ENCODE data around the gene KPNA5.
A peak's percentile ranks its signal among the peaks of the same experiment; 100 is the strongest.

KPNA5 gene

GRCh38 chr6:116783852-116784251 is 102.8 kb downstream of the KPNA5 start:
- peak; percentile 62 for DNase-seq (ENCODE audit: low read depth)
- TF ChIP-seq CTCF (conservative IDR thresholded peaks at IDR 0.05; ENCODE audit: low read depth, low read length): no peak
- no peak overlapping the region for H3K4me3 ChIP-seq (ENCODE audit: low read depth, low read length)
